Ishikawa (cell line): ENCODE measurements around the gene TSPAN4.

Source experiments
- CEBPB ChIP-seq: IDR thresholded peaks from 2 replicates; pipeline ENCODE4 v1.6.1; 2012
- CREB1 ChIP-seq: IDR thresholded peaks from 2 replicates; pipeline ENCODE4 v1.6.1; 2012; ENCODE audit warnings: low read depth
- EGR1 ChIP-seq: IDR thresholded peaks from 2 replicates; pipeline ENCODE4 v1.6.1; 2012
- EP300 ChIP-seq: IDR thresholded peaks from 2 replicates; pipeline ENCODE4 v1.6.1; 2012; ENCODE audit warnings: borderline replicate concordance
- FOXM1 ChIP-seq: IDR thresholded peaks from 2 replicates; pipeline ENCODE4 v1.6.1; 2012; ENCODE audit warnings: low read depth, borderline replicate concordance
- MAX ChIP-seq: IDR thresholded peaks from 2 replicates; pipeline ENCODE4 v1.6.1; 2012
- NFIC ChIP-seq: IDR thresholded peaks from 2 replicates; pipeline ENCODE4 v1.6.1; 2012
- RAD21 ChIP-seq: IDR thresholded peaks from 2 replicates; pipeline ENCODE4 v1.6.1; 2012; ENCODE audit warnings: low read depth
- REST ChIP-seq: IDR thresholded peaks from 2 replicates; pipeline ENCODE4 v1.6.1; 2012; ENCODE audit warnings: low read depth, mild to moderate bottlenecking
- TAF1 ChIP-seq: IDR thresholded peaks from 2 replicates; pipeline ENCODE4 v1.6.1; 2012; ENCODE audit warnings: low read depth, mild to moderate bottlenecking
- TCF12 ChIP-seq: IDR thresholded peaks from 2 replicates; pipeline ENCODE4 v1.6.1; 2012; ENCODE audit warnings: low read depth
- TEAD4 ChIP-seq: IDR thresholded peaks from 2 replicates; pipeline ENCODE4 v1.6.1; 2012
- USF1 ChIP-seq: IDR thresholded peaks from 2 replicates; pipeline ENCODE4 v1.6.1; 2012
- YY1 ChIP-seq: IDR thresholded peaks from 2 replicates; pipeline ENCODE4 v1.6.1; 2012; ENCODE audit warnings: low read depth
- ZBTB7A ChIP-seq: IDR thresholded peaks from 2 replicates; pipeline ENCODE4 v1.6.1; 2012; ENCODE audit warnings: low read depth

The TSPAN4 gene

GRCh38 chr11:863023-863909 is 20.6 kb downstream of the TSPAN4 start:
- no peak for TF ChIP-seq TAF1
- no peak for TF ChIP-seq TEAD4
- TF ChIP-seq NFIC = no peak
- TF ChIP-seq CEBPB = no peak
- no peak for TF ChIP-seq RAD21
- TF ChIP-seq CREB1 = no peak
- TF ChIP-seq USF1 = no peak
- no peak for TF ChIP-seq EGR1
- no peak for TF ChIP-seq EP300
- no peak for TF ChIP-seq YY1
- no peak for TF ChIP-seq MAX
- no peak for TF ChIP-seq FOXM1
- TF ChIP-seq ZBTB7A = no peak
- TF ChIP-seq REST = no peak

- no peak for TF ChIP-seq NFIC
- no peak for TF ChIP-seq EP300
- TF ChIP-seq MAX = no peak
- TF ChIP-seq CEBPB = no peak
- TF ChIP-seq TEAD4 = no peak
- TF ChIP-seq USF1 = no peak
- TF ChIP-seq CREB1 = no peak
- TF ChIP-seq RAD21 = no peak
- no peak for TF ChIP-seq YY1
- no peak for TF ChIP-seq EGR1
- TF ChIP-seq FOXM1 = no peak
- TF ChIP-seq TCF12 = no peak
- TF ChIP-seq REST = no peak
- TF ChIP-seq ZBTB7A = no peak
- TF ChIP-seq TAF1 = no peak
These were observed 21.5 kb downstream of the TSPAN4 start for GRCh38 chr11:863910-864827.

GRCh38 chr11:864898-865297 is 22.2 kb downstream of the TSPAN4 start:
- TF ChIP-seq TAF1 (no peak), CREB1 (no peak), USF1 (no peak), MAX (no peak), TCF12 (no peak), EP300 (no peak), EGR1 (no peak), ZBTB7A (no peak), CEBPB (no peak), RAD21 (no peak), REST (no peak)
